SK-N-SH (cell line): ENCODE data around the gene SIGLEC6. TPM values are rescaled to one million over a fixed set of nuclear protein-coding genes. Genes with fewer than 3 reads are reported as not detected.

ENCODE experiments used
- CTCF ChIA-PET: fragments of 300-600, 350-600 bp; formaldehyde crosslinking; extraction: SDS; loops from one replicate; lab custom pipeline; 2021; lab: Yijun Ruan, JAX
- POLR2A ChIA-PET: fragments of 350-600 bp; sonication (Branson Sonifier 250); formaldehyde crosslinking; extraction: SDS; loops from one replicate; lab custom pipeline; 2020; ENCODE audit warnings: antibody characterized with exemption, inconsistent platforms; lab: Yijun Ruan, JAX
- DNase-seq: peaks from one replicate; pipeline ENCODE4 v3.0.0; 2012
- H2AFZ ChIP-seq: fragments of 200-600 bp; sonication (generic); 2 replicates; pipeline ENCODE4 v1.8.1; 2016; ENCODE audit warnings: antibody characterized with exemption, mild to moderate bottlenecking, low read depth
- H3F3A ChIP-seq: fragments of 200-600 bp; sonication (generic); replicated peaks from 2 replicates; pipeline ENCODE3; 2016; ENCODE audit warnings: antibody characterized with exemption, mild to moderate bottlenecking; ENCODE audit not compliant: insufficient read depth
- H3K27ac ChIP-seq, 2 experiments: fragments of 200-500 bp in 1 of 2; fragments of 200-600 bp in 1 of 2; sonication (Bioruptor generic) in 1 of 2; sonication (generic), shearing (Covaris generic) in 1 of 2; 2 replicates each; pipeline versions ENCODE4 v1.5.1 to v1.6.1; 2014 to 2016; ENCODE audit warnings: low read depth in 2 of 2, inconsistent platforms in 1 of 2, low read length in 1 of 2, mild to moderate bottlenecking in 1 of 2, mixed read lengths in 1 of 2
- H3K27me3 ChIP-seq: fragments of 200-600 bp; sonication (generic), shearing (Covaris generic); 2 replicates; pipeline ENCODE4 v1.6.1; 2016; ENCODE audit warnings: mixed run types; ENCODE audit not compliant: insufficient read depth
- H3K36me3 ChIP-seq, 2 experiments: fragments of 200-500 bp in 1 of 2; fragments of 200-600 bp in 1 of 2; sonication (Bioruptor generic) in 1 of 2; sonication (generic) in 1 of 2; replicated peaks in 1 of 2; 2 replicates each; pipeline versions ENCODE3 to v1.5.1; 2014 to 2016; ENCODE audit warnings: low read length in 1 of 2, mild to moderate bottlenecking in 1 of 2; ENCODE audit not compliant: insufficient read depth in 2 of 2, control insufficient read depth in 1 of 2
- H3K4me1 ChIP-seq, 2 experiments: fragments of 200-500 bp in 1 of 2; fragments of 200-600 bp in 1 of 2; sonication (Bioruptor generic) in 1 of 2; sonication (generic), shearing (Covaris generic) in 1 of 2; 2 replicates each; pipeline versions ENCODE4 v1.5.1 to v1.6.1; 2014 to 2016; ENCODE audit warnings: low read depth in 1 of 2, low read length in 1 of 2, mixed run types in 1 of 2; ENCODE audit not compliant: insufficient read depth in 2 of 2, control insufficient read depth in 1 of 2
- H3K4me2 ChIP-seq: fragments of 200-600 bp; sonication (generic), shearing (Covaris generic); 2 replicates; pipeline ENCODE4 v1.6.1; 2017; ENCODE audit warnings: mixed run types
- H3K4me3 ChIP-seq, 2 experiments: fragments of 200-500 bp in 1 of 2; fragments of 200-600 bp in 1 of 2; sonication (Bioruptor generic) in 1 of 2; sonication (generic), shearing (Covaris generic) in 1 of 2; 2 replicates each; pipeline versions ENCODE4 v1.5.1 to v1.8.1; 2014 to 2016; ENCODE audit warnings: low read depth in 2 of 2, inconsistent platforms in 1 of 2, low read length in 1 of 2, mild to moderate bottlenecking in 1 of 2, mixed read lengths in 1 of 2, moderate library complexity in 1 of 2
- H3K79me2 ChIP-seq: fragments of 200-600 bp; sonication (generic); 2 replicates; pipeline ENCODE4 v1.8.1; 2017; ENCODE audit warnings: mild to moderate bottlenecking; ENCODE audit not compliant: insufficient read depth
- H3K9ac ChIP-seq: fragments of 200-600 bp; sonication (generic); 2 replicates; pipeline ENCODE4 v1.6.1; 2017; ENCODE audit warnings: mixed run types
- H3K9me2 ChIP-seq: fragments of 200-600 bp; sonication (generic); 2 replicates; pipeline ENCODE4 v1.6.1; 2017; ENCODE audit warnings: mixed run types
- H3K9me3 ChIP-seq: fragments of 200-600 bp; sonication (generic); 2 replicates; pipeline ENCODE4 v1.6.1; 2017; ENCODE audit warnings: mixed run types, mild to moderate bottlenecking, moderate library complexity
- H4K20me1 ChIP-seq: fragments of 200-600 bp; sonication (generic); 2 replicates; pipeline ENCODE4 v1.6.1; 2017; ENCODE audit warnings: mild to moderate bottlenecking, mixed run types; ENCODE audit not compliant: insufficient read depth
- CTCF ChIP-seq: fragments of 200-600 bp; sonication (generic); IDR thresholded peaks from 2 replicates; pipeline ENCODE4 v1.6.1; 2017; ENCODE audit warnings: antibody characterized with exemption, mild to moderate bottlenecking, moderate library complexity
- FOXM1 ChIP-seq: IDR thresholded peaks from 2 replicates; pipeline ENCODE4 v1.4.0; 2012; ENCODE audit warnings: low read depth, mild to moderate bottlenecking
- NRF1 ChIP-seq: IDR thresholded peaks from 2 replicates; pipeline ENCODE4 v1.6.1; 2012; ENCODE audit warnings: low read depth, mild to moderate bottlenecking, low read length
- RAD21 ChIP-seq: IDR thresholded peaks from 2 replicates; pipeline ENCODE4 v1.6.1; 2012; ENCODE audit warnings: mild to moderate bottlenecking, low read length
- RCOR1 ChIP-seq: fragments of 150-350 bp; IDR thresholded peaks from 2 replicates; pipeline ENCODE4 v1.6.1; 2017; ENCODE audit warnings: antibody characterized with exemption, low read length
- RFX5 ChIP-seq: IDR thresholded peaks from 2 replicates; pipeline ENCODE4 v1.6.1; 2012; ENCODE audit warnings: mild to moderate bottlenecking, improper control_type of control experiment, low read length
- SMC3 ChIP-seq: IDR thresholded peaks from 2 replicates; pipeline ENCODE4 v1.6.1; 2012; ENCODE audit warnings: low read depth, low read length, improper control_type of control experiment
- WGBS: methylation state at CpG from one replicate; pipeline ENCODE4 v1.1.6; 2017; ENCODE audit warnings: low lambda C conversion rate; 5-methylcytosine and 5-hydroxymethylcytosine counted together
- polyA plus RNA-seq, 3 experiments: library from polyadenylated mRNA; depleted of rRNA; stranded (reverse); fragments of >200 nt; gene quantifications; 2 replicates each; pipeline ENCODE4 v1.2.3, GENCODE V29; 2012
- TF ChIP-seq, protein P1 (sequence below): IDR thresholded peaks from 2 replicates; pipeline ENCODE4 v1.4.0; 2012; ENCODE audit warnings: low read depth, borderline replicate concordance
- TF ChIP-seq, protein P2 (sequence below): IDR thresholded peaks from 2 replicates; pipeline ENCODE4 v1.4.0; 2012; ENCODE audit warnings: low read depth

The SIGLEC6 gene
- polyA plus RNA-seq, 1 of the 3 experiments (the other 2 are of a cell fraction): not detected

- POLR2A ChIA-PET: no interaction called here
- Histone ChIP-seq H3K27ac (no peak overlapping the region), H3K9me3 (no peaks in the 10 kb centered on the region), H3K4me3 (no peak overlapping the region), H3F3A (no peaks in the 10 kb centered on the region), H4K20me1 (no peaks in the 10 kb centered on the region), H2AFZ (no peak overlapping the region), H3K4me1 (no peaks in the 10 kb centered on the region), H3K4me2 (no peak overlapping the region), H3K9ac (no peak overlapping the region), H3K79me2 (no peaks in the 10 kb centered on the region), H3K9me2 (no peaks in the 10 kb centered on the region), H3K27me3 (peaks cover 21% of the 10 kb centered on the region; the same call in 1 of the 2 replicates), H3K36me3 (no peaks in the 10 kb centered on the region)
- no peak for DNase-seq
- 39% methylated on average over 3 of the region's 3 CpGs for WGBS
- no peak for TF ChIP-seq RAD21
- no peak for TF ChIP-seq FOXM1
- TF ChIP-seq, protein P1, sequence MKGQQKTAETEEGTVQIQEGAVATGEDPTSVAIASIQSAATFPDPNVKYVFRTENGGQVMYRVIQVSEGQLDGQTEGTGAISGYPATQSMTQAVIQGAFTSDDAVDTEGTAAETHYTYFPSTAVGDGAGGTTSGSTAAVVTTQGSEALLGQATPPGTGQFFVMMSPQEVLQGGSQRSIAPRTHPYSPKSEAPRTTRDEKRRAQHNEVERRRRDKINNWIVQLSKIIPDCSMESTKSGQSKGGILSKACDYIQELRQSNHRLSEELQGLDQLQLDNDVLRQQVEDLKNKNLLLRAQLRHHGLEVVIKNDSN: no peak
- no peak for TF ChIP-seq RFX5
- TF ChIP-seq RCOR1: no peak
- no peak for TF ChIP-seq CTCF
- CTCF ChIA-PET: interaction anchor here (1.1 to 6.8 kb wide), 3 partner anchors 16 to 302 kb away, joined by 3 to 137 read pairs (median 37); partner anchors contain the start of gene SIGLEC8
Measured at GRCh38 chr19:51476164-51476563, 55.3 kb downstream of the SIGLEC6 start.

DNA sequence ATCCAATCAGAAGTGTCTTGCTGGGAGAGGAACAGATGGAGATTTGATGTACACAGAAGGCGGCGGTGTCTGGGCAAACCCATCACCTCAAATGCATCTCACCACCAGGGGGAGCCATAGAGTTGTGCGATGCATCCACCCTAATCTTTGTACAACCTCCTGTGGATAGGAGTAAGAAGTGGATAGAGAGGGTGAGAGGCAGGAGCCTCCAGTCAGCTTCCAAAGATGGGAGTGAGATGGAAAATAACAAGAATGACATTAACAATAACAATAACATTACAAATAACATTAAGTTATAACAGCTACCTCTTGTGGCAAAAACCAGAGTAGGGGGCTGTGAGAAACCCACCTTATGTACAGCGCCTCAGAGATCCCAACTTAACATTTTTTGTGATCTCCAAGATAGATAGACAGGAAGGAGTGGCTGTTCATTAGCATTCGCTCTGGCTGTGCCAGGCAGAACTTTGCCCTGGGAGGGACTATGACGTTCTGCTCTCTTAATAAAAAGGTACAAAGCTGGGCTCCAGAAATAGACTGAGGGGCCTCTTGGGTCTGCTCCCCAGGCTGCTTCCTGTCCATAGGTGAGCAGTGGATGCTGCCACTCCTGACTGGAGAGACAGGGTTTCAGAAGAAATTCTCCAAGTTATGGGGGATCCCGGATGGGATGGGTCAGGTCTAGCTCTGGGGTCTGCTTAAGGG, 58.3 kb downstream of the SIGLEC6 start:
- Histone ChIP-seq H3K9me3 (no peaks in the 10 kb centered on the region), H3K4me3 (no peak overlapping the region), H4K20me1 (no peaks in the 10 kb centered on the region), H3K27ac (no peak overlapping the region), H3K79me2 (no peaks in the 10 kb centered on the region), H2AFZ (no peak overlapping the region), H3K9ac (no peak overlapping the region), H3K9me2 (no peaks in the 10 kb centered on the region), H3K36me3 (no peaks in the 10 kb centered on the region), H3K4me1 (no peaks in the 10 kb centered on the region), H3K27me3 (peaks cover 20% of the 10 kb centered on the region; the same call in 1 of the 2 replicates), H3K4me2 (no peak overlapping the region), H3F3A (no peaks in the 10 kb centered on the region)
- CTCF ChIA-PET: interaction anchor here (0.5 to 6.8 kb wide), 49 partner anchors 8 to 378 kb away, joined by 3 to 137 read pairs (median 4); partner anchors contain the start of genes SIGLEC14 and SIGLEC8
- WGBS: 9% methylated on average over 6 of the region's 7 CpGs
- DNase-seq: peak; percentile 69
- POLR2A ChIA-PET: no interaction called here
- TF ChIP-seq SMC3 (peak; percentile 78), CTCF (peak; percentile 81), NRF1 (no peak), RAD21 (peak; percentile 71)
- TF ChIP-seq, protein P2, sequence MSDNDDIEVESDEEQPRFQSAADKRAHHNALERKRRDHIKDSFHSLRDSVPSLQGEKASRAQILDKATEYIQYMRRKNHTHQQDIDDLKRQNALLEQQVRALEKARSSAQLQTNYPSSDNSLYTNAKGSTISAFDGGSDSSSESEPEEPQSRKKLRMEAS: no peak
